Retinal pigment epithelial cell (primary cell): ENCODE data around the gene PWP1.
A peak's percentile ranks its signal among the peaks of the same experiment; 100 is the strongest.
"Not testable (repeated sequence)": the region's sequence is repeated elsewhere in the genome, so short reads cannot be mapped to it uniquely, and the experiment has no call there.

ENCODE experiments used
- DNase-seq: peaks from one replicate; pipeline ENCODE4 v3.0.0-alpha.2; 2010; ENCODE audit warnings: low read depth
- H3K4me3 ChIP-seq: 2 replicates; pipeline ENCODE4 v1.5.1; 2011; ENCODE audit warnings: mild to moderate bottlenecking, low read length, control low read depth, moderate library complexity
- CTCF ChIP-seq: conservative IDR thresholded peaks from 2 replicates; pipeline ENCODE4 v1.5.1; 2011; ENCODE audit warnings: low read depth, low read length, control low read depth, inconsistent platforms

PWP1 gene

DNA sequence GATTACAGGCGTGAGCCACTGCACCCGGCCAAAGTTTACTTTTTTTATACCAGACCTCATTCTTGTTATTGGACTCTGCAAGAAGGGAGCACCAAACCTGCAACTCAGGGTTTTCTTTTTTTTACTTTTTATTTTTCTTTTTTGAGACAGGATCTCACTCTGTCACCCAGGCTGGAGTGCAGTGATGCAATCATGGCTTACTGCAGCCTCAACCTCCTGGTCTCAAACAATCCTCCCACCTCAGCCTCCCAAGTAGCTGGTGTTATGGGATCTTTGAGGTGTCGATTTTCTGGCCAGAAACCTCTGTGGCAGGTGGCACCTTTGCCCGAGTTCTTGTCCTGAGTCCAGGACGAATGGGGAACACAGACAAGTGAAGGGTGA lies 4.2 kb upstream of the PWP1 start:
- TF ChIP-seq CTCF = no peak
- DNase-seq = no peak
- no peak overlapping the region for H3K4me3 ChIP-seq

GRCh38 chr12:107681836-107682820 lies 3.5 kb upstream of the PWP1 start:
- no peak for TF ChIP-seq CTCF
- H3K4me3 ChIP-seq = no peak overlapping the region
- DNase-seq = no peak

GRCh38 chr12:107684029-107684795 lies 1.4 kb upstream of the PWP1 start:
- no peak for DNase-seq
- H3K4me3 ChIP-seq = no peak overlapping the region
- no peak for TF ChIP-seq CTCF

- DNase-seq = no peak
- peak overlapping the region; percentile 89 for H3K4me3 ChIP-seq
- no peak for TF ChIP-seq CTCF
Observed at GRCh38 chr12:107684990-107685359, 624 bp upstream of the PWP1 start.

DNA sequence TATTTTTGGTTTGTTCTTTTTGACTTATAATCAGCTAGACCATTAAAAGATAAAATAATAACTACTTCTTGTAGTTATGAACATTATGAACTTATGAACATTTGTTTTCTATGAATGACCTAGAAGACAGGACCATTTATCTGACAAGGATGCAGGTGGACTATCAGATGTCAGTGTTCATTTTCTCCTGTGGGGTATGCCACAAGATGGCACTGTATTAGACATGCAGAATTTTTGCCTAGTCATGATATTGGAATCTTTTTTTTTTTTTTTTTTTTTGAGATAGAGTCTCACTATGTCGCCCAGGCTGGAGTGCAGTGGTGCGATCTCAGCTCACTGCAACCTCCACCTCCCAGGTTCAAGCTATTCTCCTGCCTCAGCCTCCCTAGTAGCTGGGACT lies 10.2 kb downstream of the PWP1 start:
- peak; percentile 39 for TF ChIP-seq CTCF
- H3K4me3 ChIP-seq, DNase-seq: not testable (repeated sequence)

DNA sequence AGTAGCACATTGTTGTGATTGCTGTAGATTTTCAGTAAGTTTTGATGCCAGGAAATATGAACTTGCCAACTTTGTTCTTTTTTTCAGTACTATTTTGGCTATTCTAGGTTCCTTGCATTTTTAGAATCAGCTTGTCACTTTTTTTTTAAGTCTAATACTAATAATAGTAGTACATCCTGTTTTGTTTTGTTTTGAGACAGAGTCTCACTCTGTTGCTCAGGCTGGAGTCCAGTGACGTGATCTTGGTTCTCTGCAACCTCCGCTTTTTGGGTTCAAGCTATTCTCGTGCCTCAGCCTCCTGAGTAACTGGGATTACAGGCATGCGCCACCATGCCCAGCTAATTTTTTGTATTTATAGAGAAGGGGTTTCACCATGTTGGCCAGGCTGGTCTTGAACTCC lies 16.5 kb downstream of the PWP1 start:
- DNase-seq = no peak
- TF ChIP-seq CTCF = no peak
- H3K4me3 ChIP-seq = no peak overlapping the region
